ENCODE data around the gene HLCS.

GRCh38 chr21:36743446-36743845 is 223.0 kb downstream of the HLCS start:
- TF ChIP-seq CTCF (IDR thresholded peaks at IDR 0.05), result no peak
- TF ChIP-seq POLR2AphosphoS5 (IDR thresholded peaks at IDR 0.05), result no peak
- TF ChIP-seq POLR2A (IDR thresholded peaks at IDR 0.05), result no peak

All from prostate gland (tissue), 2 donors.